ENCODE measurements around the gene NPTX1. TPM values are rescaled to one million over a fixed set of nuclear protein-coding genes. Genes with fewer than 3 reads are reported as not detected.

The NPTX1 gene
- total and polyA plus RNA-seq, 4 donors: under 0.01 TPM; not detected in 3

DNA sequence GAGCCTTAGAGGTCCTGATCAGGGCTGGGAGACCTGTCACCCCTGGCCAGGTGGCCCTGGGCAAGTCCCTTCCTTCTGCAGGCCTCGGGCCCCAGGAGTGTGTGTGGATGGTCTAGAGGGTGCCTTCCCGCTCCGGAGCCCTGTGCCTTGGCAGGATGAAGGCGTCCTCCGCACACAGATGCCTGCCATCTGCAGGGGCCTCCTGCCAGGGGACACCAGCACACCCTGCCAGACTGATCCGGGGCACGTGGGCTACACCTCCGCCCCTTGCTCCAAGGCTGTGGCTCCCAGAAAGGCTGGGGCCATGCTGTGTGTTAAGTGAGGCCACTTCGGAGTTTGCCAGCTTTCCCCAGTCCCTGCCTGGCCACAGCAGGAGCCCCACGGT is 30.7 kb downstream of the NPTX1 start:
- Histone ChIP-seq H3K27ac (ENCODE audit: low read depth in 1 of 2, low read length in 2 of 2) (no peak overlapping the region), H3K36me3 (ENCODE audit: control insufficient read depth in 4 of 4, insufficient read depth in 3 of 4, low read depth in 1 of 4, low read length in 3 of 4) (peaks cover 0 to 1% (median 0%) of the 10 kb centered on the region in 4 donors), H3K4me3 (ENCODE audit: low read depth in 1 of 3, low read length in 3 of 3) (no peak overlapping the region), H3K4me1 (ENCODE audit: control insufficient read depth in 4 of 4, insufficient read depth in 4 of 4, low read length in 3 of 4) (peaks cover 0 to 4% (median 0%) of the 10 kb centered on the region in 4 donors), H3K9ac (ENCODE audit: low read depth in 1 of 2, low read length in 2 of 2) (no peak overlapping the region), H3K27me3 (ENCODE audit: control insufficient read depth in 4 of 4, insufficient read depth in 4 of 4, low read length in 3 of 4) (no peaks in the 10 kb centered on the region), H3K9me3 (ENCODE audit: control insufficient read depth in 4 of 4, low read length in 3 of 4) (no peaks in the 10 kb centered on the region)
- DNase-seq (ENCODE audit: low spot score): no peak
- 89% methylated on average over 10 of the region's 10 CpGs for WGBS
- no peak for TF ChIP-seq RAD21 (IDR thresholded peaks at IDR 0.05)
- no peak for TF ChIP-seq FOXA2 (IDR thresholded peaks at IDR 0.05)
- TF ChIP-seq, protein P1, sequence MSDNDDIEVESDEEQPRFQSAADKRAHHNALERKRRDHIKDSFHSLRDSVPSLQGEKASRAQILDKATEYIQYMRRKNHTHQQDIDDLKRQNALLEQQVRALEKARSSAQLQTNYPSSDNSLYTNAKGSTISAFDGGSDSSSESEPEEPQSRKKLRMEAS (IDR thresholded peaks at IDR 0.05): no peak
- TF ChIP-seq FOXA1 (IDR thresholded peaks at IDR 0.05): no peak
- TF ChIP-seq, protein P2, sequence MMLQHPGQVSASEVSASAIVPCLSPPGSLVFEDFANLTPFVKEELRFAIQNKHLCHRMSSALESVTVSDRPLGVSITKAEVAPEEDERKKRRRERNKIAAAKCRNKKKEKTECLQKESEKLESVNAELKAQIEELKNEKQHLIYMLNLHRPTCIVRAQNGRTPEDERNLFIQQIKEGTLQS (IDR thresholded peaks at IDR 0.05): no peak
- no peak for TF ChIP-seq RXRA (IDR thresholded peaks at IDR 0.05)
- no peak for TF ChIP-seq HNF4G (IDR thresholded peaks at IDR 0.05)
- TF ChIP-seq, protein P3, sequence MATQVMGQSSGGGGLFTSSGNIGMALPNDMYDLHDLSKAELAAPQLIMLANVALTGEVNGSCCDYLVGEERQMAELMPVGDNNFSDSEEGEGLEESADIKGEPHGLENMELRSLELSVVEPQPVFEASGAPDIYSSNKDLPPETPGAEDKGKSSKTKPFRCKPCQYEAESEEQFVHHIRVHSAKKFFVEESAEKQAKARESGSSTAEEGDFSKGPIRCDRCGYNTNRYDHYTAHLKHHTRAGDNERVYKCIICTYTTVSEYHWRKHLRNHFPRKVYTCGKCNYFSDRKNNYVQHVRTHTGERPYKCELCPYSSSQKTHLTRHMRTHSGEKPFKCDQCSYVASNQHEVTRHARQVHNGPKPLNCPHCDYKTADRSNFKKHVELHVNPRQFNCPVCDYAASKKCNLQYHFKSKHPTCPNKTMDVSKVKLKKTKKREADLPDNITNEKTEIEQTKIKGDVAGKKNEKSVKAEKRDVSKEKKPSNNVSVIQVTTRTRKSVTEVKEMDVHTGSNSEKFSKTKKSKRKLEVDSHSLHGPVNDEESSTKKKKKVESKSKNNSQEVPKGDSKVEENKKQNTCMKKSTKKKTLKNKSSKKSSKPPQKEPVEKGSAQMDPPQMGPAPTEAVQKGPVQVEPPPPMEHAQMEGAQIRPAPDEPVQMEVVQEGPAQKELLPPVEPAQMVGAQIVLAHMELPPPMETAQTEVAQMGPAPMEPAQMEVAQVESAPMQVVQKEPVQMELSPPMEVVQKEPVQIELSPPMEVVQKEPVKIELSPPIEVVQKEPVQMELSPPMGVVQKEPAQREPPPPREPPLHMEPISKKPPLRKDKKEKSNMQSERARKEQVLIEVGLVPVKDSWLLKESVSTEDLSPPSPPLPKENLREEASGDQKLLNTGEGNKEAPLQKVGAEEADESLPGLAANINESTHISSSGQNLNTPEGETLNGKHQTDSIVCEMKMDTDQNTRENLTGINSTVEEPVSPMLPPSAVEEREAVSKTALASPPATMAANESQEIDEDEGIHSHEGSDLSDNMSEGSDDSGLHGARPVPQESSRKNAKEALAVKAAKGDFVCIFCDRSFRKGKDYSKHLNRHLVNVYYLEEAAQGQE (IDR thresholded peaks at IDR 0.05): no peak
- no peak for TF ChIP-seq SP1 (IDR thresholded peaks at IDR 0.05)
- TF ChIP-seq GABPA (IDR thresholded peaks at IDR 0.05 in 1 of 2, conservative IDR thresholded peaks at IDR 0.05 in 1 of 2): no peak
- no peak for TF ChIP-seq JUND (IDR thresholded peaks at IDR 0.05)
- no peak for TF ChIP-seq NR2F2 (IDR thresholded peaks at IDR 0.05)
- TF ChIP-seq, protein P4, sequence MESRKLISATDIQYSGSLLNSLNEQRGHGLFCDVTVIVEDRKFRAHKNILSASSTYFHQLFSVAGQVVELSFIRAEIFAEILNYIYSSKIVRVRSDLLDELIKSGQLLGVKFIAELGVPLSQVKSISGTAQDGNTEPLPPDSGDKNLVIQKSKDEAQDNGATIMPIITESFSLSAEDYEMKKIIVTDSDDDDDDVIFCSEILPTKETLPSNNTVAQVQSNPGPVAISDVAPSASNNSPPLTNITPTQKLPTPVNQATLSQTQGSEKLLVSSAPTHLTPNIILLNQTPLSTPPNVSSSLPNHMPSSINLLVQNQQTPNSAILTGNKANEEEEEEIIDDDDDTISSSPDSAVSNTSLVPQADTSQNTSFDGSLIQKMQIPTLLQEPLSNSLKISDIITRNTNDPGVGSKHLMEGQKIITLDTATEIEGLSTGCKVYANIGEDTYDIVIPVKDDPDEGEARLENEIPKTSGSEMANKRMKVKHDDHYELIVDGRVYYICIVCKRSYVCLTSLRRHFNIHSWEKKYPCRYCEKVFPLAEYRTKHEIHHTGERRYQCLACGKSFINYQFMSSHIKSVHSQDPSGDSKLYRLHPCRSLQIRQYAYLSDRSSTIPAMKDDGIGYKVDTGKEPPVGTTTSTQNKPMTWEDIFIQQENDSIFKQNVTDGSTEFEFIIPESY (IDR thresholded peaks at IDR 0.05): no peak
- TF ChIP-seq EGR1 (IDR thresholded peaks at IDR 0.05; ENCODE audit: low read depth in 2 of 2): no peak
- TF ChIP-seq HNF4A (conservative IDR thresholded peaks at IDR 0.05): no peak
- TF ChIP-seq YY1 (IDR thresholded peaks at IDR 0.05): no peak
- no peak for TF ChIP-seq TAF1 (conservative IDR thresholded peaks at IDR 0.05)
- TF ChIP-seq, protein P5, sequence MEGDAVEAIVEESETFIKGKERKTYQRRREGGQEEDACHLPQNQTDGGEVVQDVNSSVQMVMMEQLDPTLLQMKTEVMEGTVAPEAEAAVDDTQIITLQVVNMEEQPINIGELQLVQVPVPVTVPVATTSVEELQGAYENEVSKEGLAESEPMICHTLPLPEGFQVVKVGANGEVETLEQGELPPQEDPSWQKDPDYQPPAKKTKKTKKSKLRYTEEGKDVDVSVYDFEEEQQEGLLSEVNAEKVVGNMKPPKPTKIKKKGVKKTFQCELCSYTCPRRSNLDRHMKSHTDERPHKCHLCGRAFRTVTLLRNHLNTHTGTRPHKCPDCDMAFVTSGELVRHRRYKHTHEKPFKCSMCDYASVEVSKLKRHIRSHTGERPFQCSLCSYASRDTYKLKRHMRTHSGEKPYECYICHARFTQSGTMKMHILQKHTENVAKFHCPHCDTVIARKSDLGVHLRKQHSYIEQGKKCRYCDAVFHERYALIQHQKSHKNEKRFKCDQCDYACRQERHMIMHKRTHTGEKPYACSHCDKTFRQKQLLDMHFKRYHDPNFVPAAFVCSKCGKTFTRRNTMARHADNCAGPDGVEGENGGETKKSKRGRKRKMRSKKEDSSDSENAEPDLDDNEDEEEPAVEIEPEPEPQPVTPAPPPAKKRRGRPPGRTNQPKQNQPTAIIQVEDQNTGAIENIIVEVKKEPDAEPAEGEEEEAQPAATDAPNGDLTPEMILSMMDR (IDR thresholded peaks at IDR 0.05; ENCODE audit: low read depth, low read length, missing input control): no peak
